Keratinocyte (primary cell): ENCODE measurements around the gene R3HDM4. TPM values are rescaled to one million over a fixed set of nuclear protein-coding genes. Genes with fewer than 3 reads are reported as not detected.

Experiments used
- DNase-seq: peaks from one replicate; pipeline ENCODE4 v3.0.0-alpha.2; 2011; ENCODE audit warnings: low read depth, missing footprints, low spot score
- FAIRE-seq: peaks from 2 replicates; lab custom pipeline; 2011; peaks lifted over from hg19 to GRCh38; lab: Jason Lieb, UNC
- H2AFZ ChIP-seq: 2 replicates; pipeline ENCODE4 v1.6.0; 2012; ENCODE audit warnings: low read length, control low read depth, inconsistent platforms; ENCODE audit not compliant: control insufficient read depth
- H3K27ac ChIP-seq: 2 replicates; pipeline ENCODE4 v1.5.1; 2011; ENCODE audit warnings: low read length; ENCODE audit not compliant: control insufficient read depth, insufficient read depth
- H3K27me3 ChIP-seq: 3 replicates; pipeline ENCODE4 v1.6.0; 2011; ENCODE audit warnings: low read length; ENCODE audit not compliant: control insufficient read depth, insufficient read depth; ENCODE audit errors: extremely low read depth
- H3K36me3 ChIP-seq, 2 experiments: 2 replicates in 1 of 2; 3 replicates in 1 of 2; pipeline ENCODE4 v1.5.1; 2011; ENCODE audit warnings: low read length in 2 of 2, mild to moderate bottlenecking in 1 of 2; ENCODE audit not compliant: control insufficient read depth in 2 of 2, insufficient read depth in 2 of 2; ENCODE audit errors: extremely low read depth in 1 of 2
- H3K4me1 ChIP-seq: 3 replicates; pipeline ENCODE4 v1.5.1; 2011; ENCODE audit warnings: low read length; ENCODE audit not compliant: control insufficient read depth, insufficient read depth; ENCODE audit errors: extremely low read depth
- H3K4me2 ChIP-seq: 3 replicates; pipeline ENCODE4 v1.6.0; 2011; ENCODE audit warnings: low read depth, low read length; ENCODE audit not compliant: control insufficient read depth, insufficient read depth; ENCODE audit errors: extremely low read depth
- H3K4me3 ChIP-seq, 3 experiments: fragments of 200-600 bp in 1 of 3; sonication (generic) in 1 of 3; 2 replicates in 2 of 3; 3 replicates in 1 of 3; pipeline ENCODE4 v1.5.1; 2011 to 2016; ENCODE audit warnings: low read length in 3 of 3, mild to moderate bottlenecking in 3 of 3, control low read depth in 2 of 3, inconsistent platforms in 1 of 3, low read depth in 1 of 3, mixed read lengths in 1 of 3, mixed run types in 1 of 3, moderate library complexity in 1 of 3; ENCODE audit not compliant: control insufficient read depth in 2 of 3, insufficient read depth in 2 of 3; ENCODE audit errors: extremely low read depth in 1 of 3
- H3K79me2 ChIP-seq: 2 replicates; pipeline ENCODE4 v1.6.0; 2012; ENCODE audit warnings: low read length; ENCODE audit not compliant: control insufficient read depth, insufficient read depth
- H3K9ac ChIP-seq: 3 replicates; pipeline ENCODE4 v1.6.0; 2011; ENCODE audit warnings: low read length; ENCODE audit not compliant: control insufficient read depth, insufficient read depth; ENCODE audit errors: extremely low read depth
- H3K9me1 ChIP-seq: 3 replicates; pipeline ENCODE4 v1.6.0; 2011; ENCODE audit warnings: low read length; ENCODE audit not compliant: control insufficient read depth, insufficient read depth; ENCODE audit errors: extremely low read depth
- H3K9me3 ChIP-seq: 2 replicates; pipeline ENCODE4 v1.5.1; 2012; ENCODE audit warnings: low read depth, low read length; ENCODE audit not compliant: control insufficient read depth
- H4K20me1 ChIP-seq: 3 replicates; pipeline ENCODE4 v1.6.0; 2011; ENCODE audit warnings: low read length; ENCODE audit not compliant: control insufficient read depth, insufficient read depth; ENCODE audit errors: extremely low read depth
- EZH2 ChIP-seq: IDR thresholded peaks from one replicate; pipeline ENCODE4 v1.6.1; 2012; ENCODE audit warnings: inconsistent platforms, mild to moderate bottlenecking, low read length, moderate library complexity
- dilution Hi-C: fragments of 300-500 bp; cut with MboI; formaldehyde crosslinking; loops from one replicate; pipeline ENCODE4 v1.7.0; 2020; ENCODE audit warnings: low sequenced_read_pairs; ENCODE audit not compliant: extremely low pct_ligation_motif_present
- polyA plus RNA-seq, 5 experiments: library from polyadenylated mRNA; depleted of rRNA in 3 of 5; stranded (reverse) in 3 of 5; stranded (forward) in 1 of 5; unstranded in 1 of 5; fragments of >200 nt; gene quantifications; 1 replicate in 1 of 5; 2 replicates in 3 of 5; 3 replicates in 1 of 5; pipeline versions ENCODE4 v1.2.1 to v1.2.3, GENCODE V29; 2011 to 2012; ENCODE audit warnings: missing spikeins in 2 of 5, low read depth in 1 of 5, low replicate concordance in 1 of 5
- TF ChIP-seq, protein P1 (sequence below), 3 experiments: IDR thresholded peaks in 1 of 3; conservative IDR thresholded peaks in 1 of 3; optimal IDR thresholded peaks in 1 of 3; 2 replicates in 2 of 3; 3 replicates in 1 of 3; pipeline versions ENCODE3 to v1.5.1; 2011; ENCODE audit warnings: low read length in 3 of 3, mild to moderate bottlenecking in 3 of 3, moderate library complexity in 2 of 3, control low read depth in 1 of 3, inconsistent platforms in 1 of 3; ENCODE audit not compliant: insufficient read depth in 2 of 3; ENCODE audit errors: extremely low read depth in 1 of 3

The R3HDM4 gene
- polyA plus RNA-seq, 1 donor (not counting 4 experiments of a cell fraction or from before 2014, with no cell fraction given): 33.5 TPM

DNA sequence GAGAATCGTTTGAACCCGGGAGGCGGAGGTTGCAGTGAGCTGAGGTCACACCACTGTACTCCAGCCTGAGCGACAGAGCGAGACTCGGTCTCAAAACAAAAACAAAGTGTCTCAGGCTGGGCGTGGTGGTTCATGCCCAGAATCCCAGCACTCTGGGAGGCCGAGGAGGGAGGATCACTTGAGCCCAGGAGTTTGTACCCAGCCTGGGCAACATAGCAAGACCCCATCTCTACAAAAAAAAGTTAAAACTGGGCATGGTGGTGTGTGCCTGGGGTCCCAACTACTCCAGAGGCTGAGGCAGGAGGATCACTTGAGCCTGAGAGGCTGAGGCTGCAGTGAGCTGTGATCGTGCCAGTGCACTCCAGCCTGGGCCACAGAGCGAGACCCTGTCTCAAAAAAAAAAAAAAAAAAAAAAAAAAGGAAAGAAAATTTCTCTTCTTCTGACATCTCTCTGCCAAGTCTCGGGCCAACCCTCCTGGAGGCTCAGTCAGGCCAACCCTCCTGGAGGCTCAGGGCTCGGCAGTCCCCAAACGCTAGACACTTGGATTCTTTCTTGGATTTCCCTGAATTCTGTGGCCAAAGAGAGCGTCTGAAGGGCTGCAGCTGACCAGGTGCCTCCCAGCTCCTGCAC is 39.1 kb upstream of the R3HDM4 start:
- H3K36me3 ChIP-seq: no peaks in the 10 kb centered on the region
- no peak for DNase-seq
- no peaks in the 10 kb centered on the region for H3K79me2 ChIP-seq
- H3K9me1 ChIP-seq: no peaks in the 10 kb centered on the region
- H3K4me3 ChIP-seq: no peak overlapping the region
- no peak overlapping the region for H3K9ac ChIP-seq
- no peaks in the 10 kb centered on the region for H3K27me3 ChIP-seq
- peaks cover 4% of the 10 kb centered on the region for H4K20me1 ChIP-seq
- no peak for FAIRE-seq
- no peaks in the 10 kb centered on the region for H3K9me3 ChIP-seq
- H3K4me1 ChIP-seq: peaks cover 6% of the 10 kb centered on the region
- H3K4me2 ChIP-seq: no peak overlapping the region
- H2AFZ ChIP-seq: no peak overlapping the region
- TF ChIP-seq, protein P1, sequence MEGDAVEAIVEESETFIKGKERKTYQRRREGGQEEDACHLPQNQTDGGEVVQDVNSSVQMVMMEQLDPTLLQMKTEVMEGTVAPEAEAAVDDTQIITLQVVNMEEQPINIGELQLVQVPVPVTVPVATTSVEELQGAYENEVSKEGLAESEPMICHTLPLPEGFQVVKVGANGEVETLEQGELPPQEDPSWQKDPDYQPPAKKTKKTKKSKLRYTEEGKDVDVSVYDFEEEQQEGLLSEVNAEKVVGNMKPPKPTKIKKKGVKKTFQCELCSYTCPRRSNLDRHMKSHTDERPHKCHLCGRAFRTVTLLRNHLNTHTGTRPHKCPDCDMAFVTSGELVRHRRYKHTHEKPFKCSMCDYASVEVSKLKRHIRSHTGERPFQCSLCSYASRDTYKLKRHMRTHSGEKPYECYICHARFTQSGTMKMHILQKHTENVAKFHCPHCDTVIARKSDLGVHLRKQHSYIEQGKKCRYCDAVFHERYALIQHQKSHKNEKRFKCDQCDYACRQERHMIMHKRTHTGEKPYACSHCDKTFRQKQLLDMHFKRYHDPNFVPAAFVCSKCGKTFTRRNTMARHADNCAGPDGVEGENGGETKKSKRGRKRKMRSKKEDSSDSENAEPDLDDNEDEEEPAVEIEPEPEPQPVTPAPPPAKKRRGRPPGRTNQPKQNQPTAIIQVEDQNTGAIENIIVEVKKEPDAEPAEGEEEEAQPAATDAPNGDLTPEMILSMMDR (optimal IDR thresholded peaks at IDR 0.05 in 1 of 3, IDR thresholded peaks at IDR 0.05 in 1 of 3, conservative IDR thresholded peaks at IDR 0.05 in 1 of 3; ENCODE audit: extremely low read depth in 1 of 3, insufficient read depth in 2 of 3, low read length in 3 of 3): no peak
- TF ChIP-seq EZH2: no peak
- dilution Hi-C loops: no loop called here
- no peak overlapping the region for H3K27ac ChIP-seq

DNA sequence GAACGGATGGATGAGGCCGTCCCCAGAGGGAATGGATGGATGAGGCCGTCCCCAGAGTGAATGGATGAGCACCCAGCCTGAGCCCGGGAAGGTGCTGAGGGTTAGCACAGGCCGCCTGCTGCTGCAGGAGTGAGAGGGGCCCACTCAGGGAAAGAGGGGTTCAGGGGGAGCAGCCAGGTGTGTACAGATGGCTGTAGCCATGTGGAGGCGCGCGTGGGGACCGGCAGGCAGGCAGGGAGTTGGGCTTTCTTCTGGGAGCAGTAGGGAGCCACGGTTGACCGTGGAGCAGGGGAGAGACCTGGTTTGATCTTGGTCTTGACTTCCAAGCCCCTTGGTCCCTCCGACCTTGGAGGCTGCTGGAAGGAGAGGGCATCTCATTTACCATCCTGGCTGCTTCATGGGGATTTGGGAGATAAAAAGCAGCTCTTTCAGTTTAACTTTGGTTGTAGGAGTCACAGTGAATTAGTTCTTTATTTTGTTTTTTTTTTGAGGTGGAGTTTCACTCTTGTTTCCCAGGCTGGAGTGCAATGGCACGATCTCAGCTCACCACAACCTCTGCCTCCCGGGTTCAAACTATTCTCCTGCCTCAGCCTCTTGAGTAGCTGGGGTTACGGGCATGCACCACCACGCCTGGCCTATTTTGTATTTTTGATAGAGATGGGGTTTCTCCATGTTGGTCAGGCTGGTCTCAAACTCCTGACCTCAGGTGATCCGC is 37.5 kb upstream of the R3HDM4 start:
- Histone ChIP-seq H4K20me1 (peaks cover 4% of the 10 kb centered on the region), H2AFZ (no peak overlapping the region), H3K9ac (no peak overlapping the region), H3K4me1 (peaks cover 6% of the 10 kb centered on the region), H3K79me2 (no peaks in the 10 kb centered on the region), H3K9me3 (no peaks in the 10 kb centered on the region), H3K4me2 (no peak overlapping the region), H3K27ac (no peak overlapping the region), H3K4me3 (no peak overlapping the region), H3K36me3 (no peaks in the 10 kb centered on the region), H3K9me1 (no peaks in the 10 kb centered on the region), H3K27me3 (no peaks in the 10 kb centered on the region)
- DNase-seq (no peak), FAIRE-seq (no peak)
- TF ChIP-seq EZH2: no peak
- TF ChIP-seq, protein P1 (optimal IDR thresholded peaks at IDR 0.05 in 1 of 3, IDR thresholded peaks at IDR 0.05 in 1 of 3, conservative IDR thresholded peaks at IDR 0.05 in 1 of 3; ENCODE audit: extremely low read depth in 1 of 3, insufficient read depth in 2 of 3, low read length in 3 of 3): no peak
- dilution Hi-C loops: no loop called here
